ENCODE data around the gene E2F4.

DNA sequence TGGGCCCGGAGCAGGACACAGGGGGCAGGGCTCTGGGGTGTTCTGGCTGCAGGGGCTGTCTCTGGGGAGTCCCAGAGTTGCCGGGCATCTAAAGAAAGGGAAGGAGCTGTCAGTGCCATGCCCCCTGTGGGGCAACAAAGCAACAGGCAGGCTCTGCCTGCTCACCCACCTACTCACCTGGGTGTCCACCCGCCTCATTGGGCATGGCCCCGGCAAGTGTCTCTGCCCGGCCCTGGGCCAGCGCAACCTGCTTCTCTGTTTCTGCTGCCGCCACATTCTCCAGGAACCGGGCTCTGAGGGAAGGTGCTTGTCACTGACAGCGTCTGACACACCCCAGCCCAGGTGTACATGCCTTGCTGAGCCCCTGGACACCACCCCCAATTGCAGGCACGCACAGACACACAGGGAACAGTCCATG is 42.2 kb downstream of the E2F4 start:
- TF ChIP-seq, protein P1, sequence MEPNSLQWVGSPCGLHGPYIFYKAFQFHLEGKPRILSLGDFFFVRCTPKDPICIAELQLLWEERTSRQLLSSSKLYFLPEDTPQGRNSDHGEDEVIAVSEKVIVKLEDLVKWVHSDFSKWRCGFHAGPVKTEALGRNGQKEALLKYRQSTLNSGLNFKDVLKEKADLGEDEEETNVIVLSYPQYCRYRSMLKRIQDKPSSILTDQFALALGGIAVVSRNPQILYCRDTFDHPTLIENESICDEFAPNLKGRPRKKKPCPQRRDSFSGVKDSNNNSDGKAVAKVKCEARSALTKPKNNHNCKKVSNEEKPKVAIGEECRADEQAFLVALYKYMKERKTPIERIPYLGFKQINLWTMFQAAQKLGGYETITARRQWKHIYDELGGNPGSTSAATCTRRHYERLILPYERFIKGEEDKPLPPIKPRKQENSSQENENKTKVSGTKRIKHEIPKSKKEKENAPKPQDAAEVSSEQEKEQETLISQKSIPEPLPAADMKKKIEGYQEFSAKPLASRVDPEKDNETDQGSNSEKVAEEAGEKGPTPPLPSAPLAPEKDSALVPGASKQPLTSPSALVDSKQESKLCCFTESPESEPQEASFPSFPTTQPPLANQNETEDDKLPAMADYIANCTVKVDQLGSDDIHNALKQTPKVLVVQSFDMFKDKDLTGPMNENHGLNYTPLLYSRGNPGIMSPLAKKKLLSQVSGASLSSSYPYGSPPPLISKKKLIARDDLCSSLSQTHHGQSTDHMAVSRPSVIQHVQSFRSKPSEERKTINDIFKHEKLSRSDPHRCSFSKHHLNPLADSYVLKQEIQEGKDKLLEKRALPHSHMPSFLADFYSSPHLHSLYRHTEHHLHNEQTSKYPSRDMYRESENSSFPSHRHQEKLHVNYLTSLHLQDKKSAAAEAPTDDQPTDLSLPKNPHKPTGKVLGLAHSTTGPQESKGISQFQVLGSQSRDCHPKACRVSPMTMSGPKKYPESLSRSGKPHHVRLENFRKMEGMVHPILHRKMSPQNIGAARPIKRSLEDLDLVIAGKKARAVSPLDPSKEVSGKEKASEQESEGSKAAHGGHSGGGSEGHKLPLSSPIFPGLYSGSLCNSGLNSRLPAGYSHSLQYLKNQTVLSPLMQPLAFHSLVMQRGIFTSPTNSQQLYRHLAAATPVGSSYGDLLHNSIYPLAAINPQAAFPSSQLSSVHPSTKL (CRISPR knock-in tag; IDR thresholded peaks at IDR 0.05) = no peak
- no peak for TF ChIP-seq CTCF (CRISPR knock-in tag; IDR thresholded peaks at IDR 0.05)
- no peak for TF ChIP-seq ESRRA (CRISPR knock-in tag; IDR thresholded peaks at IDR 0.05; ENCODE audit: low read depth)
- no peak for TF ChIP-seq SNAPC2 (CRISPR knock-in tag; IDR thresholded peaks at IDR 0.05)
